Small intestine (tissue), 7 donors: ENCODE results near the gene RUBCNL. TPM values are rescaled to one million over a fixed set of nuclear protein-coding genes. Genes with fewer than 3 reads are reported as not detected.

Experiments
- DNase-seq, 2 donors: peaks; one replicate each; pipeline versions ENCODE4 v3.0.0 to v3.0.0-alpha.2; 2013
- FAIRE-seq: peaks from 2 replicates; lab custom pipeline; 2012; peaks lifted over from hg19 to GRCh38; lab: Jason Lieb, UNC
- H3K27ac ChIP-seq, 3 donors: one replicate each; pipeline ENCODE4 v1.5.1; 2013; ENCODE audit warnings: low read length in 2 of 3, mild to moderate bottlenecking in 2 of 3, control low read depth in 1 of 3, inconsistent platforms in 1 of 3, low read depth in 1 of 3, moderate library complexity in 1 of 3
- H3K27me3 ChIP-seq, 3 donors: one replicate each; pipeline ENCODE4 v1.6.1; 2013; ENCODE audit warnings: low read length in 3 of 3, inconsistent platforms in 1 of 3; ENCODE audit not compliant: control insufficient read depth in 3 of 3, insufficient read depth in 3 of 3
- H3K36me3 ChIP-seq, 3 donors: one replicate each; pipeline ENCODE4 v1.6.1; 2013; ENCODE audit warnings: low read length in 3 of 3, inconsistent platforms in 1 of 3, low read depth in 1 of 3, mild to moderate bottlenecking in 1 of 3, moderate library complexity in 1 of 3; ENCODE audit not compliant: control insufficient read depth in 3 of 3, insufficient read depth in 2 of 3
- H3K4me1 ChIP-seq, 3 donors: one replicate each; pipeline ENCODE4 v1.6.1; 2013; ENCODE audit warnings: low read length in 2 of 3, inconsistent platforms in 1 of 3, low read depth in 1 of 3, mild to moderate bottlenecking in 1 of 3, moderate library complexity in 1 of 3; ENCODE audit not compliant: control insufficient read depth in 3 of 3, insufficient read depth in 2 of 3
- H3K4me3 ChIP-seq, 3 donors: one replicate each; pipeline ENCODE4 v1.5.1; 2013; ENCODE audit warnings: low read length in 3 of 3, control low read depth in 1 of 3, inconsistent platforms in 1 of 3, low read depth in 1 of 3, mild to moderate bottlenecking in 1 of 3, moderate library complexity in 1 of 3
- H3K9me3 ChIP-seq, 2 donors: one replicate each; pipeline ENCODE4 v1.6.1; 2013; ENCODE audit warnings: low read depth in 1 of 2, low read length in 1 of 2; ENCODE audit not compliant: control insufficient read depth in 2 of 2, insufficient read depth in 1 of 2
- WGBS, 3 donors: extraction: QIAGEN DNeasy Blood & Tissue Kit; methylation state at CpG; one replicate each; pipeline ENCODE4 v1.1.7; 2013; 5-methylcytosine and 5-hydroxymethylcytosine counted together
- polyA plus RNA-seq, 4 donors: library from polyadenylated mRNA; stranded (reverse) in 3 of 4; unstranded in 1 of 4; fragments of 200-250 nt in 3 of 4; fragments of 120-200 nt in 1 of 4; gene quantifications; one replicate each; pipeline versions ENCODE4 v1.2.1 to v1.2.3, GENCODE V29; 2013
- donor health status: healthy with polysubstance abuse.
- donor health status: control.
- donor health status: control.
- donor health status: Bipolar disorder and iron deficiency.
- donor health status: healthy.

RUBCNL gene
- polyA plus RNA-seq, 4 donors: 0.67 to 6.2 (median 3.2) TPM

DNA sequence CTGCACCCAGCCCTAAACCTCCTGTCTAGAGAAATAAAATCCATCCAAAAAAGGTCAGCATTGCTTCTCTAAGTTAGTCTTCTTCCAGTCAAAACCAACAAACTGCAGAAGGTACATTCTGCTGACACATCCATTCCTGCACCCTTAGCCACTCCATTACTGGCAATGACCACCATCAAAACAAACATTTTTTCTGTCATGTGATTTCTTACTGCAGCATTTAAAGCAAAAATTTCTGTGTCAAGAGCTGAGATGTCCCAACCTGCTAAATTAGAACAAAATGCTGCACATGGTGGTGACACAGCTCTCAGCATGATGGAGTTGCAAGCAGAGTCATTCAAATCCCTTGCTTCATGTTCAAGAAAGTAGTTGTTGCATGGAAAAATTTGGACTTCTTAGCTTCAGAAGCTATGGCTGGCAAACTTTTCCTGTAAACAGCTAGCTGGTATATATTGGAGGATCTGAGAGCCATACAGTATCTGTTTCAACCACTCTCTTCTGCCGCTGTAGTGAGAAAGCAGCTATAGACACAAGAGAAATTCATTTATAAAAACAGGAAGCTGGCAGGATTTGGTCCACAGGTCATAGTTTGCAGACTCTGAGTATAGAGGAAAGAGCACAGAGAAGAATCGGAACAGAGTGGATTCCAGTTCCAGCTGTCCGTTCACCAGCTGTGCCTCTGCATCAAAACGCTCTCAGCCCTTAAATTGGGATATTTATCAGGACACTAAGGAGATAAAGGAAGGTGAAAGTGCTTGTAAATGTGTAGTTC, 17.4 kb downstream of the RUBCNL start:
- 31 to 54% (median 34%) methylated on average over 4 of the region's 4 CpGs for WGBS, 3 donors
- Histone ChIP-seq H3K36me3 (no peaks in the 10 kb centered on the region), H3K27me3 (no peaks in the 10 kb centered on the region), H3K27ac (peak overlapping the region in 1 of 3 donors; percentile 36), H3K4me1 (peaks cover 0 to 15% (median 2%) of the 10 kb centered on the region in 3 donors), H3K9me3 (no peaks in the 10 kb centered on the region), H3K4me3 (no peak overlapping the region)
- no peak for DNase-seq
- no peak for FAIRE-seq

DNA sequence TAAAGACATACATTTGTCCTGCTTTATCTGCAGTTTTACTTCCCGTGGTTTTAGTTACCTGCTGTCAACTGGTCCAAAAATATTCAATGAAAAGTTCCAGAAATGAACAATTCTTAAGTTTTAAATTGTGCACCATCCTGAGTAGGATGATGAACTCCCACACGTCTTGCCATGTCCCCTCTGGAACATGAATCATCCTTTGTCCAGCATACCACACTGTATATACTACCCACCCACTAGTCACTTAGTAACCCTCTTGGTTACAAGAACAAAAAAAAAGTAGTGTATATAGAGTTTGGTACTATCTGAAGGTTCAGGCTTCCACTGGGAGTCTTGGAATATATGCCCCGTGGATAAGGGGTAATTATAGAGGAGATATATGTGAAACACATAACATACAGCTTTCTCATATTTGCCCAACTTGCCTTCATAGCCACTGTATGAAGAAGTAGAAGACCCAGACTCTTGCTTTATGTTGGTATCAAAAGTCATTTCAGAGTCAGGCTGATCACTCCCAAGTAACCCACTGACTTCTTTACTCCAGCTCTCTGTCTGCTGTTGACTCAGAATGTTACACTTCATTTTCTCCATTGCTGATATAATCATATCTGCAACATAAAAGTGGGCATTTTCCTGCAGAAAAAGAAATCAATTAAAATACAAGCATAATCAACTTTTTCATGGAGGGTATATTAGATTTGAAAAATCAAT, 19.3 kb downstream of the RUBCNL start:
- WGBS, 3 donors: 75 to 88% (median 79%) methylated on average over 3 of the region's 3 CpGs
- Histone ChIP-seq H3K27ac (no peak overlapping the region), H3K4me1 (peaks cover 0 to 6% (median 2%) of the 10 kb centered on the region in 3 donors), H3K27me3 (no peaks in the 10 kb centered on the region), H3K9me3 (peaks cover 0 to 4% of the 10 kb centered on the region in 2 donors), H3K4me3 (no peak overlapping the region), H3K36me3 (no peaks in the 10 kb centered on the region)
- FAIRE-seq (no peak), DNase-seq (no peak)

DNA sequence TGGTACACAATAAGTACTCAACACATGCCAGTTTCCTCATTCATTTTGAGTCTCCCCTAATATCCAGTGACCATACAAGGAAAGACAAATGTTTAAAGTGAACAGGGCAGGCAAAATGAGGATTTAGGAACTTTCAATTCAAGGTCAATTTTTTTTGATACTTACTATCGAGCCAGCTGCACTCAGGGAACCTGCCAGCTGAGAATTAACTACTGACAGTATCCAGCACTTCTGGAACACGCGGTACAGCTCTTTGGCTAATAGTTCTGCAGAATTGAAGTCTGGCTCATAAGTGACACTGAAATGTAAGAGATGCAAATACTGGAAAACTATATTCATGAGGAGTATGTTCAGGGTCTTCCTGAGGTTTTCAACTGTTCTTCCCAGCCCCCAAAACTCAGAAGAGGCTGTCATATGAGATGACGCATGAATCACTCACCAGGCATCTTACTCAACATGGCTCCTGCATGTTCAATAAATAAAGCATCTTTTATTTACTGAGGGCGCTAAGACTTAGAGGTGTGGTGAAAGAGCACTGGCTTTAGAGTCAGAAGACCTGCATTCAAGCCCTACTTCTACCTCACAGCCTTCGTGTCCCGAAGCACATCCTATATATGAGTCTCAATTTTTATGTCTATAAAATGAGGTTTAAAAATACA, 25.6 kb downstream of the RUBCNL start:
- Histone ChIP-seq H3K27me3 (no peaks in the 10 kb centered on the region), H3K9me3 (peaks cover 0 to 4% of the 10 kb centered on the region in 2 donors), H3K4me1 (no peaks in the 10 kb centered on the region), H3K27ac (no peak overlapping the region), H3K4me3 (no peak overlapping the region), H3K36me3 (peaks cover 0 to 2% (median 0%) of the 10 kb centered on the region in 3 donors)
- whole genome bisulfite sequencing, 3 donors: 83 to 86% (median 83%) methylated on average over 7 of the region's 7 CpGs
- no peak for DNase-seq
- FAIRE-seq: no peak

DNA sequence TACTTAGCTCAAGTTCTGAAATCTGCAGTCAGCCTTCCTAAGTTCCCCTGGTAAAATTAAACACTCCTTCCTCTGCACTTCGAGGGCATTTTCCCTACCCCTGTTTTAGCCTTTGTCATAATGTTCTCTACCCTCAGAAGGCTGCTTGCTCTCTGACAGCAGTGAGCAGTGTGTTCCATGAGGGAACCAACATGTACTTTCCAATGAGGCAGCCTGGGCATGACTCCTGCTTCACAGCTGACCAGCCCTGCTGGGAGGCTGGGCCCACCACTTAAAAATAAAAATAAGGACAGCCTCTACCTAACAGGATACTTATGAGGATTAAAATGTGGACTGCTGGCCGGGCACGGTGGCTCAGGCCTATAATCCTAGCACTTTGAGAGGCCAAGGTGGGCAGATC, 26.4 kb downstream of the RUBCNL start:
- Histone ChIP-seq H3K4me3 (no peak overlapping the region), H3K27ac (no peak overlapping the region), H3K9me3 (peaks cover 0 to 4% of the 10 kb centered on the region in 2 donors), H3K36me3 (peaks cover 0 to 2% (median 0%) of the 10 kb centered on the region in 3 donors), H3K27me3 (no peaks in the 10 kb centered on the region), H3K4me1 (no peaks in the 10 kb centered on the region)
- DNase-seq (no peak), FAIRE-seq (no peak)
- 89 to 100% (median 99%) methylated on average over 3 of the region's 3 CpGs for WGBS, 3 donors

DNA sequence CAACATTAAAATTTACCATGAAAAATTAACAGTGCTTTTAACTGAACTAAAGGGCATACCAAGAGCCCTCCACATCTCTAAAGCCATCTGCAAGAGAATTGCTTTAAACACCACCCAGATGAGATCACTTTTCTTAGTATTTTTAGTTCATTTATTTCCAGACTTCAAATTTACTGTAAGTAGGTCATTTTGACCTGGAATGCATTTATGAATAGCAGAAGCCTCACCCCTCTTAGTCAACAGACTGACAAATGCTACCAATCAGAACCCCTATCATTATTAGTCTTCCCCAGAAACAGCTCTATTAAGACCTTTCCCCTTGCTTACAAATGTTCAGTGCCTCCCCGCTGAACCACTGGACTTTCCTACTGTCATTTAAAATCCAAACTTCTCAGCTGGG, 27.3 kb downstream of the RUBCNL start:
- Histone ChIP-seq H3K27me3 (no peaks in the 10 kb centered on the region), H3K9me3 (peaks cover 0 to 4% of the 10 kb centered on the region in 2 donors), H3K27ac (no peak overlapping the region), H3K4me1 (no peaks in the 10 kb centered on the region), H3K4me3 (no peak overlapping the region), H3K36me3 (peaks cover 0 to 2% (median 0%) of the 10 kb centered on the region in 3 donors)
- WGBS, 3 donors: 65 to 89% (median 88%) methylated on average over 1 of the region's 1 CpG
- FAIRE-seq (no peak), DNase-seq (no peak)

DNA sequence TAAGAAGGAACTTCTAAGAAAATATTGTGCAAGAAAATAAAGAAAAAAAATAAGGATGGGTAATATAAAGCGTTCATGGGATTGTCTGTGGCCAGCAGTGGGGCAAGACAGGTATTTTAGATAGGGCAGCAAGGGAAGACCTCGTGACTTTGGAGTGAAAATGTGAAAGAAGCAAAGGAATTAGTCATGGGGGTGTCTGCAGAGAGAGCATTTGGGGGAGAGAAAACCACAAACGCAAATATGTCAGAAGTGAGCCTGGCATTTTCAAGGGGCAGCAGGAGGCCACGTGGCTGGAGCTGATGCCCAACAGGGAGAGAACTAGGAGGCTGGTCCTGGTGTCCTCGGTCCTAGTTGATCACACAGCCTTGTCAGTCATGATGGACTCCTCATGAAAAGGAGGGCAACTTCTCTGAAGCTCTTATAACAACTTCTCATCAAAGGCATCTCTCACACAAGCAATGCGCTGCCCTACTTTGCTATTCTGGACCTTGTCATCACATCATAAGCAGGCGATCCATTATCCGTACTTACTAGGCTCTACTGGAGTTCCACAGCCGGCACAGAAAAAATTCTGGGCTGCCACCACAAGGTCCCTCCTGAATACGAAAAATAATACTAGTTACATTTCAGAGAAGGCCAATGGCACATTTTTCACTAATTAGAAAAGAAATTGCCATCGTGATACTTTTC, 31.0 kb downstream of the RUBCNL start:
- no peaks in the 10 kb centered on the region for H3K9me3 ChIP-seq
- H3K4me1 ChIP-seq: no peaks in the 10 kb centered on the region
- no peak for FAIRE-seq
- 90 to 95% (median 91%) methylated on average over 11 of the region's 11 CpGs for WGBS, 3 donors
- H3K4me3 ChIP-seq: no peak overlapping the region
- DNase-seq: no peak
- H3K27me3 ChIP-seq: no peaks in the 10 kb centered on the region
- peaks cover 0 to 2% (median 0%) of the 10 kb centered on the region in 3 donors for H3K36me3 ChIP-seq
- no peak overlapping the region for H3K27ac ChIP-seq

DNA sequence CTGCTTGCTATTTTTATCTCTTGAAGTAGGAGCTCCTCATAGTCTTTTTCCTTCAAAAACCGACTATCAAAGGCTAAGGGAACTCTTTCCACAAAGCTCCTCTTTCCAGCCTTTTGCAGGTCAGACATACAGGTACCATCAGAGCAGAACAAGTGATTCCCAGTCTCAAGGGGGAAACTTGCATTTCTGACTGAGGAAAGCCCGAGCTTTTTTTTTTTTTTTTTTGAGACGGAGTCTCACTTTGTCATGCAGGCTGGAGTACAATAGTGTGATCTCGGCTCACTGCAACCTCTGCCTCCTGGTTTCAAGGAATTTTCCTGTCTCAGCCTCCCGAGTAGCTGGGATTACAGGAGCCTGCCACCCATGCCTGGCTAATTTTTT, 32.0 kb downstream of the RUBCNL start:
- H3K27ac ChIP-seq: no peak overlapping the region
- no peaks in the 10 kb centered on the region for H3K4me1 ChIP-seq
- H3K9me3 ChIP-seq: no peaks in the 10 kb centered on the region
- FAIRE-seq: no peak
- peaks cover 0 to 2% (median 0%) of the 10 kb centered on the region in 3 donors for H3K36me3 ChIP-seq
- 72 to 89% (median 73%) methylated on average over 5 of the region's 5 CpGs for WGBS, 3 donors
- no peaks in the 10 kb centered on the region for H3K27me3 ChIP-seq
- DNase-seq: no peak
- H3K4me3 ChIP-seq: no peak overlapping the region
